HG03558 (cell line): Measurements from ENCODE around the gene P2RY8.

Experiments used
- ATAC-seq: cut with Tn5 transposase; IDR thresholded peaks from one replicate; pipeline ENCODE4 v1.9.1; 2021; ENCODE audit warnings: moderate number of reproducible peaks; ENCODE audit not compliant: unreplicated experiment; ENCODE audit errors: extremely low read depth

The P2RY8 gene

GRCh38 chrX:1423215-1423614, 113.8 kb downstream of the P2RY8 start:
- no peak for ATAC-seq

GRCh38 chrX:1422135-1422465, 114.9 kb downstream of the P2RY8 start:
- ATAC-seq = no peak

- ATAC-seq = no peak
These were observed 115.4 kb downstream of the P2RY8 start for GRCh38 chrX:1421433-1422134.

- ATAC-seq = no peak
These were observed 116.6 kb downstream of the P2RY8 start for GRCh38 chrX:1420371-1420770.

- no peak for ATAC-seq
These were observed 117.2 kb downstream of the P2RY8 start for GRCh38 chrX:1419545-1420355.

GRCh38 chrX:1418901-1419544, 118.0 kb downstream of the P2RY8 start:
- no peak for ATAC-seq

GRCh38 chrX:1417921-1418771, 118.8 kb downstream of the P2RY8 start:
- no peak for ATAC-seq

GRCh38 chrX:1416965-1417760, 119.8 kb downstream of the P2RY8 start:
- no peak for ATAC-seq

GRCh38 chrX:1416327-1416784, 120.6 kb downstream of the P2RY8 start:
- no peak for ATAC-seq
